Erythroblast (primary cell): ENCODE data around the gene MED19.

Experiments used
- GATA1 ChIP-seq: IDR thresholded peaks from 2 replicates; pipeline ENCODE4 v1.6.1; 2011; ENCODE audit warnings: low read depth, mild to moderate bottlenecking, control low read depth, low read length, moderate library complexity
- POLR2A ChIP-seq: IDR thresholded peaks from 2 replicates; pipeline ENCODE4 v1.6.1; 2011; ENCODE audit warnings: mild to moderate bottlenecking, low read length

DNA sequence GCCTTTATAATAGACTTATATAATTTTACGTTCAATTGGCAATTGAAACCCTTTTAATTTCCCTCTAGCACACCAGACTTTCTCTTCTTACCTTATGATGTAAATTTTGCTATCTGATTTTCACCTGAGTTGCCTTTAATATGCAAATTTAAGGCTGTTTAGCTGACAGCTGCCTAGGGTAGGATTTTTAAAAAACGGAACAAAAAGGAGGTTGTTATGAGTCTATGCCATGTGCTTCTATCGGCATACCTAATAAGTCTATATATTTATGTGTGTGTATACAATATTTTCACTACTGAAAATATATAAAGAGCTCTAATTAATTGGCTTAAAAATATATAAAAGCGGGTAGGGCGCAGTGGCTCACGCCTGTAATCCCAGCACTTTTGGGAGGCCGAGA lies 17.5 kb upstream of the MED19 start:
- TF ChIP-seq POLR2A (no peak), GATA1 (no peak)
